Measurements from ENCODE around the gene EPC1. TPM values are rescaled to one million over a fixed set of nuclear protein-coding genes. Genes with fewer than 3 reads are reported as not detected.

EPC1 gene
- total and polyA plus RNA-seq, 9 of the 15 experiments (the other 6 are each of a cell fraction or from before 2014, with no cell fraction given), result 7.0 to 43.6 (median 16.1) TPM

DNA sequence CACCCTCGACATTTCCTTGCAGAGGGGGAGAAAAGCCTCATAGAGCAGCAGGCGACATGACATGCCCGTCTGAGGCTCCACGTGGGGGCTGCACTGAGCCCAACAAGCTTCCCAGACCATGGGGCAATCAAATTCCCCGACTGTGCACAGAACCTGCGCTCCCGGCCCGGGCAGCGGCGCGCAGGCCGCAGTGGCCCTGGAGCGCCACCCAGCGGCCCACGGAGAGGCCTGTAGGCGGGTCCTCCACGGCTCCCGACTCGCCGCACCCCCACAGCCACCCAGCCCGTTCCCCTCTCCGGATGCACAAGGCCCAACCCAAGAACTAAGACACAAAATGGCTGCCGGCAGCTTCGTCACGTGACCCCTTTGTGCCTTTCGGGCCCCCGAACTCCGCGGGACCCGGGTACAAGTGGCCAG, 816 bp downstream of the EPC1 start (continued):
- TF ChIP-seq ZNF12 (CRISPR knock-in tag; IDR thresholded peaks at IDR 0.05), result no peak
- TF ChIP-seq ZNF551 (CRISPR knock-in tag; IDR thresholded peaks at IDR 0.05), result no peak
- no peak for TF ChIP-seq SRSF3 (IDR thresholded peaks at IDR 0.05; ENCODE audit: insufficient read depth, low read length)
- no peak for TF ChIP-seq ESRRB (CRISPR knock-in tag; IDR thresholded peaks at IDR 0.05; ENCODE audit: borderline replicate concordance)
- no peak for TF ChIP-seq ZNF586 (CRISPR knock-in tag; conservative IDR thresholded peaks at IDR 0.05)
- peak; percentile 58 for TF ChIP-seq SMAD1 (IDR thresholded peaks at IDR 0.05; ENCODE audit: low read depth, low read length, partially characterized antibody)
- no peak for TF ChIP-seq XRCC4 (IDR thresholded peaks at IDR 0.05; ENCODE audit: extremely low read depth, insufficient read depth, insufficient read length)
- TF ChIP-seq SMARCC2 (IDR thresholded peaks at IDR 0.05; ENCODE audit: low read depth), result peak; percentile 66
- no peak for TF ChIP-seq ZNF696 (CRISPR knock-in tag; conservative IDR thresholded peaks at IDR 0.05)
- TF ChIP-seq ATF7 (IDR thresholded peaks at IDR 0.05), result peak; percentile 50
- TF ChIP-seq SMC3 (conservative IDR thresholded peaks at IDR 0.05; ENCODE audit: insufficient read depth, low read depth, low read length), result peak; percentile 78
- peak; percentile 84 for TF ChIP-seq CTBP1 (IDR thresholded peaks at IDR 0.05; ENCODE audit: borderline replicate concordance)
- TF ChIP-seq YY1 (IDR thresholded peaks at IDR 0.05; ENCODE audit: borderline replicate concordance in 1 of 3, control insufficient read depth in 1 of 3, extremely low read depth in 1 of 3, insufficient read depth in 3 of 3, insufficient read length in 1 of 3, insufficient replicate concordance in 2 of 3, low read depth in 1 of 3, low read length in 2 of 3), result peak; percentile 90 to 97 (median 96)
- TF ChIP-seq, protein P1, sequence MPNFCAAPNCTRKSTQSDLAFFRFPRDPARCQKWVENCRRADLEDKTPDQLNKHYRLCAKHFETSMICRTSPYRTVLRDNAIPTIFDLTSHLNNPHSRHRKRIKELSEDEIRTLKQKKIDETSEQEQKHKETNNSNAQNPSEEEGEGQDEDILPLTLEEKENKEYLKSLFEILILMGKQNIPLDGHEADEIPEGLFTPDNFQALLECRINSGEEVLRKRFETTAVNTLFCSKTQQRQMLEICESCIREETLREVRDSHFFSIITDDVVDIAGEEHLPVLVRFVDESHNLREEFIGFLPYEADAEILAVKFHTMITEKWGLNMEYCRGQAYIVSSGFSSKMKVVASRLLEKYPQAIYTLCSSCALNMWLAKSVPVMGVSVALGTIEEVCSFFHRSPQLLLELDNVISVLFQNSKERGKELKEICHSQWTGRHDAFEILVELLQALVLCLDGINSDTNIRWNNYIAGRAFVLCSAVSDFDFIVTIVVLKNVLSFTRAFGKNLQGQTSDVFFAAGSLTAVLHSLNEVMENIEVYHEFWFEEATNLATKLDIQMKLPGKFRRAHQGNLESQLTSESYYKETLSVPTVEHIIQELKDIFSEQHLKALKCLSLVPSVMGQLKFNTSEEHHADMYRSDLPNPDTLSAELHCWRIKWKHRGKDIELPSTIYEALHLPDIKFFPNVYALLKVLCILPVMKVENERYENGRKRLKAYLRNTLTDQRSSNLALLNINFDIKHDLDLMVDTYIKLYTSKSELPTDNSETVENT (CRISPR knock-in tag; IDR thresholded peaks at IDR 0.05), result 0 out of 2 replicates have a peak, but pooled peaks have one; percentile 53
- no peak for TF ChIP-seq CBX8 (IDR thresholded peaks at IDR 0.05; ENCODE audit: borderline replicate concordance, extremely low read depth, low read depth, low read length, poor library complexity, severe bottlenecking)
- TF ChIP-seq, protein P2, sequence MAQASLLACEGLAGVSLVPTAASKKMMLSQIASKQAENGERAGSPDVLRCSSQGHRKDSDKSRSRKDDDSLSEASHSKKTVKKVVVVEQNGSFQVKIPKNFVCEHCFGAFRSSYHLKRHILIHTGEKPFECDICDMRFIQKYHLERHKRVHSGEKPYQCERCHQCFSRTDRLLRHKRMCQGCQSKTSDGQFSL (CRISPR knock-in tag; IDR thresholded peaks at IDR 0.05), result peak; percentile 97
- TF ChIP-seq, protein P2 (tag; IDR thresholded peaks at IDR 0.05), result peak in 1 of 2 experiments; percentile 83; a peak in 1 of 4 replicates
- no peak for TF ChIP-seq RBM39 (optimal IDR thresholded peaks at IDR 0.05; ENCODE audit: low read depth, low read length)
- no peak for TF ChIP-seq GATA2 (CRISPR knock-in tag; IDR thresholded peaks at IDR 0.05)
- TF ChIP-seq ELF1 (tag; IDR thresholded peaks at IDR 0.05), result peak; percentile 48; the same call in 1 of the 2 replicates

Data from K562 (cell line).